ENCODE data around the gene SLC9B1.
"Not testable (repeated sequence)": the region's sequence is repeated elsewhere in the genome, so short reads cannot be mapped to it uniquely, and the experiment has no call there.

SLC9B1 gene

GRCh38 chr4:103011378-103012025, 8.0 kb downstream of the SLC9B1 start:
- no peak for DNase-seq

DNA sequence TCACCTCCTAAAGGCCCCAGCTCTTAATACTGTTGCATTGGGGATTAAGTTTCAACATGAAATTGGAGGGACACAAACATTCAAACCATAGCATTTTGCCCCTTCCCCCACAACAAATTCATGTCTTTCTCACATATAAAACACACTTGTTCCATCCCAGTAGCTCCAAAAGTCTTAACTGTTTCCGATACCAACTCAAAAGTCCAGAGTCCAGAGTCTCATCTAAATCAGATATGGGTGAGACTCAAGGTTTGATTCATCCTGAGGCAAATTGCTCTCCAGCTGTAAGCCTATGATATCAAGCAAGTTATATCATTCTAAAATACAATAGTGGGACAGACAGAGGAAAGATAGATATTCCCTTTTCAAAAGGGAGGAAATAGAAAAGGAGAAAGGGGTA, 8.7 kb downstream of the SLC9B1 start:
- DNase-seq, result no peak

GRCh38 chr4:103008875-103009729, 10.4 kb downstream of the SLC9B1 start:
- DNase-seq, result peak; percentile 25

DNA sequence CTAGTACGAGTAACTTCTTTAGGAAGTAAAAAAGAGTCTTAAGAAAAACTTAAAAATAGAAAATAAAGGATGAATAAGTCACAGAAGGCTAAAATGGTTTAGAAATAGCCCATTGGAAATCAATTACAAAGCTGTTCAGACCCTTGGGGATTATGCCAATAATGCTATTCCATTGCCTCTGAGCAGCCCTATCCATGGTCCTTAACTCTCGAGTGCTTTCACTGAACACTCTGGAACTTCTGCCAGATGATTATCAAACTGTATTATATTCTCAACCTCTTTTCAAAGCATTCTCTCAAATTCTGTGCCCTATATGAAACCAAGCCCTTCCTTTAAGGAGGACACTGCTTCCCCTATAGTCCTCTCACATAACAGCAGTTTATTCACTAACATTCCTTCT, 17.0 kb downstream of the SLC9B1 start:
- no peak for DNase-seq

DNA sequence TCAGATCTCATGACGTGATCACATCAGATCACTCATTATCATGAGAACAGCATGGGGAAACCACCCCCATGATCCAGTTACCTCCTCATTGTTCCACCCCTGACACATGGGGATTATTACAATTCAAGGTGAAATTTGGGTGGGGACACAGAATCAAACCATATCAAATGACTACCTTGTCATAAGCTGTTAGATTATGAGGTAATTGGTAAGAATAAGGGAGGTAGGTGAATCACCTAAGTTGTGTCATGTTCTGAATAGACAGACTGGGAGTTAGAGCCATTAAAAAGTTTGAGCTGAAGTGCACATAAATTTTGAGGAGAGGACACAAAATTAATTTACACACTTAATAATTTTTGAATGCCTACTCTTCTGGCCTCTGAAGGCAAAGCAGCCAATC, 24.7 kb downstream of the SLC9B1 start:
- DNase-seq, result no peak

GRCh38 chr4:102993985-102994384, 25.5 kb downstream of the SLC9B1 start:
- DNase-seq, result not testable (repeated sequence)

GRCh38 chr4:102988429-102989020, 31.0 kb downstream of the SLC9B1 start:
- DNase-seq, result no peak

GRCh38 chr4:102981005-102981404, 38.5 kb downstream of the SLC9B1 start:
- DNase-seq, result no peak

DNA sequence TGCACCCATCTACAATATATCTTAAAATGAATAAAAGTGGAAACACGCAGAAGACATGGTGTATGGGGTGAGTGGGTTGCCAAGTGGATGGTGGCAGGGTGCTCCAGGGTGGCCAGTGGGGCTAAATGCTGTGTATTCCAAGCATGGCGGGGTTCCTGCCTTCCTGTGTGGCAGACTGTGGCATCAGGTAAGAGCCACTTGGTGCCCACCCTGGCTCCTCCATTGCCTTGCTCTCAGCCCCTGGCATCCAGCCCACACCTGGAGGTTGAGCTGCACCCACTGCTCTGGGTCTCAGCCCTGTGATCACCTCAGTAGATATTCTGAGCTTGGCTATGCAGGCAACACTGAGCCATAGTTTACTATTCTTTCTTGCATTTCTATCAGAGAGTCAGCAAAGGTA, 57.7 kb downstream of the SLC9B1 start:
- DNase-seq, result not testable (repeated sequence)

- no peak for DNase-seq
Measured at GRCh38 chr4:102959496-102959895, 60.0 kb downstream of the SLC9B1 start.

- no peak for DNase-seq
Measured at GRCh38 chr4:102945066-102945465, 74.4 kb downstream of the SLC9B1 start.

DNA sequence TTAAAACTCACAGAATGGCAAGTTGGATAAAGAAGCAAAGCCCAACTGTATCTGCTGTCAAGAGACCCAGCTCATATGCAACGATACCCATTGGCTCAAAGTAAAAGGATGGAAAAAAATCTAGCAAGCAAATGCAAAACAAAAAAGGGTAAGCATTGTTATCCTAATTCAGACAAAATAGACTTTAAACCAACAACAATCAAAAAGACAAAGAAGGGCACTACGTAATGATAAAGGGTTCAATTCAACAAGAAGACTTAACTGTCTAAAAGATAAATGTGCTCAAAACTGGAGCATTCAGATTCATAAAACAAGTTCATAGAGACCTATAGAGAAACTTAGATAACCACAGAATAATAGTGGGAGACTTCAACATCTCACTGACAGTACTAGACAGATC, 81.4 kb downstream of the SLC9B1 start:
- not testable (repeated sequence) for DNase-seq

DNA sequence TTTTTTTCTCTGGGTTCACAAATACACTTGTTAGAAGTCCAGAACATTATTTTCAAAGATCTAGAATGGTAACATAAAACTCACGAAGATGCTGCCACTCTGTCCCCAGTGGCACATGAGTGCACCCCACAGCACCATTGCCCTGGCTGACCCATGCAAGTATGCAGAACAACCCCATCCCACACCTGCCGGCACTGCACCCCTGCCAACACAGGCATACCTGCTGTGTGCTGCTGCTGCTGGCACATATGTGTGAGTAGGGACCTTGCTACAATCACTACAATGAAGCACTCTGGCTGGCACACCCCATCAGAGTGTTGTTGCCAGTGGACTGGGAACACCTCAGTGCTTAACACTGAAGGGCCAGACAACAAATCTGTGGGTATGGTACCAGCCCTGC, 83.8 kb downstream of the SLC9B1 start:
- DNase-seq, result no peak

DNA sequence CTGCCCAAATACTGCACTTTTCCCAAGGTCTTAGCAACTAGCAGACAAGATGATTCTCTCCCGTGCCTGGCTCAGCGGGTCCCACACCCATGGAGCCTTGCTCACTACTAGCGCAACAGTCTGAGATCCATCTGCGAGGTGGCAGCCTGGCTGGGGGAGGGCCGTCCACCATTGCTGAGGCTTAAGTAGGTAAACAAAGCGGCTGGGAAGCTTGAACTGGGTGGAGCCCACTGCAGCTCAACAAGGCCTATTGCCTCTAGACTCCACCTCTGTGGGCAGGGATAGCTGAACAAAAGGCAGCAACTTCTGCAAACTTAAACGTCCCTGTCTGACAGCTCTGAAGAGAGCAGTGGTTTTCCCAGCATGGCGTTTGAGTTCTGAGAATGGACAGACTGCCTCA, 99.8 kb downstream of the SLC9B1 start:
- DNase-seq, result not testable (repeated sequence)

- no peak for DNase-seq
Measured at GRCh38 chr4:102918859-102919258, 100.6 kb downstream of the SLC9B1 start.

DNA sequence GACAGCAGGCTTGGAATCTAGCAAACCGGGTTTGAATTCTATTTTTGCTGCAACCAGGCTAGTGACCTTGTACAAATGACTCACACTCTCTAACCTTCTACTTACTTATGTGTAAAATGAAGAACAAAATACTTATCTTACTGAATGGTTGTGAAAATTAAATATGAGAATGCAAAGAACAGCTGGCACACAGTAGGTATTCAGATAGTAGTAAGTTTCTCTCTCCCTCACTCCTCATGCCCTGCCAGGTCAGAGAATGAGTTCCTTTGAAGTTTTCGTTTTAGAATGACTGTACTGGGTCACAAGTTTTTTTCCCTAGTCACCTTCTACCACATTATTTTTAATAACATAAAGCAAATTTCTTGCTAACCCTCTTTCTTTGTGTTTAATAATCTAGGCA, 117.7 kb downstream of the SLC9B1 start:
- no peak for DNase-seq

- DNase-seq, result not testable (repeated sequence)
Measured at GRCh38 chr4:102897610-102898009, 121.9 kb downstream of the SLC9B1 start.

- DNase-seq, result not testable (repeated sequence)
Measured at GRCh38 chr4:102896547-102896946, 123.0 kb downstream of the SLC9B1 start.

- not testable (repeated sequence) for DNase-seq
Measured at GRCh38 chr4:102889866-102890265, 129.6 kb downstream of the SLC9B1 start.

DNA sequence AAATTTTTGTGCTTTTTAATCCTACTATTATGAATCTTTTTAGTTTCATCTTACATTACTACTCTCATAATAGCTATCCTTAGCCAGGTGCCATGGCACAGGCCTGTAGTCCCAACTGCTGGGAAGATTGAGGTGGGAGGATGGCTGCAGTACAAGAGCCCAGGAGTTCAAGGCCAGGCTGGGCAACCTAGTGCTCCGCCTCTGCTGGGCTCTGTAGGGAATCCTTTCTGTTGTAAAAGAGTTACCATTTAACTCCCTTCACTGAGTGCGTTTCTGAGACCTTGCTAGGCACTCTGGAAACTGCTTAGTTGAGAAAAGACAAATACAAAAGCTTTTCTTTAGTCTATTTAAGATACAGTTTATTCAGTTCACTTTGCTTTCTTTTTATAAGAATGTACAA, 130.9 kb downstream of the SLC9B1 start:
- not testable (repeated sequence) for DNase-seq

- no peak for DNase-seq
Measured at GRCh38 chr4:102883278-102883677, 136.2 kb downstream of the SLC9B1 start.

DNA sequence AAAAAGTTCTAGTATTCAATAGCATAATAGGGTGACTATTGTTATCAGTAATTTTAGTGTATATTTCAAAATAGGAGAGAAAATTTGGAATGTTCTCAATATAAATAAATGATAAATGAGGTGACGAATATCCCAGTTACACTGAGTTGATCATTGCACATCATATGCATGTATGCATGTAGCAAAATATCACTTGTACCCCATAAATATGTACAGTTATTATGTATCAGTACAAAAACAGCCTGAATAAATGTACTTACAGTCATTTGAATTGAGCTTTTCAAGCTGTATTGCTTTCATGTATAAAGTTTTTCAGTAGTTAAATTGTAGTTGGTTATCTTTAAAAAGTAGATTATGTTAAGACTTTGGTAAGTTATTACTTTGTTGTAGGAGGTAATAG, 138.2 kb downstream of the SLC9B1 start:
- DNase-seq, result no peak

DNA sequence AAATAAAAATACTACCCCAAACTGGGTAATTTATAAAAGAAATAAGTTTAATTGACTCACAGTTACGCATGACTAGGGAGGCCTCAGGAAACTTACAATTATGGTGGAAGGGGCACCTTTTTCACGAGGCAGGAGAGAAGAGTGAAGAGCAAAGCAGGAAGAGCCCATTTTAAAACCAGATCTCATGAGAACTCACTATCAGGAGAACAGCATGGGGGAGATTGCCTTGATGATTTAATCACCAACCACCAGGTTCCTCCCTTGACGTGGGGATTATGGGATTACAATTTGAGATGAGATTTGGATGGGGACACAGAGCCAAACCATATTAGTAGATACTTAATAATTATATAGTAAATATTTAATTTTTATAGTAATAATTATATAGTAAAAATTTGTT, 140.6 kb downstream of the SLC9B1 start:
- no peak for DNase-seq

GRCh38 chr4:102878349-102878748, 141.2 kb downstream of the SLC9B1 start:
- not testable (repeated sequence) for DNase-seq
